ENCODE measurements around the gene NCL.

NCL gene

DNA sequence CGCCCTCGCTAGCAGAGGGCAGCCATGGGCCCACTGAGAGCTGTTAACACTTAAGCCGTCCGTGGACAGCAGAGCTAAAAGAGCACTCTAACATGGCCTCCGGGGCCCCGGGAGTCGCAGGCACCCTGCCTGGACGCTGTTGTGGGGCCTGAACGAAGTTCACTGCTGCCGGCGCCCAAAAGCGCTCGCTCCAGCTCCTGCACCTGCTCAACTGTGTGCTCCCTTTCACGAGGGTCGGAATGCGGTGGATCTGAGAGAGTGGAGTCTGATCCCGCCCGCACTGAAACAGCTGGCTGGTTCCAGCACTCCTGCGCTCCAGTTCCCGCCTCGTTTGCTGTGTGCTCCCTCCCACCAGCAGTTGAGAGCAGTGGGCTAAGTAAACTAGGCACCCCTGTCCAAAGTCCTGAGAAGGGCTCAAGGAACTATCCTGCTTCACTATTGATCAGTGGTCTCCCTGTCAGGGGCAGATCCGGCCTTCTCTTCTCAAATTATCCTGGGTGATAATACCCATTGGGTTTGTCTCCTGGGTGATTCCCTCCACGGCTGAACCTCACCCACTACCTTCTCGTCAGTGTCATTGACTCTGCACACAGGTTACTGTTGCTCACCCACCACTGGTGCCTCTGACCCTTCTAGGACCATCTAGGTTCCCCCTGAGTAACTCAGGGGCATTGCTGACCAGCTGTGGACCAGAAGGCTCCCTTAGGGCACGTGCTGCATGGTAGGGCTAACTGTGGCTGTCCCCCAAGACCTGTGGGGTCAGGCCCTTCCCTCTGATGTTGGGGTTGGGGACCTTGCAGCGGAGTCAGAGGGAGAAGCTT lies 45.3 kb downstream of the NCL start:
- TF ChIP-seq, protein P1, sequence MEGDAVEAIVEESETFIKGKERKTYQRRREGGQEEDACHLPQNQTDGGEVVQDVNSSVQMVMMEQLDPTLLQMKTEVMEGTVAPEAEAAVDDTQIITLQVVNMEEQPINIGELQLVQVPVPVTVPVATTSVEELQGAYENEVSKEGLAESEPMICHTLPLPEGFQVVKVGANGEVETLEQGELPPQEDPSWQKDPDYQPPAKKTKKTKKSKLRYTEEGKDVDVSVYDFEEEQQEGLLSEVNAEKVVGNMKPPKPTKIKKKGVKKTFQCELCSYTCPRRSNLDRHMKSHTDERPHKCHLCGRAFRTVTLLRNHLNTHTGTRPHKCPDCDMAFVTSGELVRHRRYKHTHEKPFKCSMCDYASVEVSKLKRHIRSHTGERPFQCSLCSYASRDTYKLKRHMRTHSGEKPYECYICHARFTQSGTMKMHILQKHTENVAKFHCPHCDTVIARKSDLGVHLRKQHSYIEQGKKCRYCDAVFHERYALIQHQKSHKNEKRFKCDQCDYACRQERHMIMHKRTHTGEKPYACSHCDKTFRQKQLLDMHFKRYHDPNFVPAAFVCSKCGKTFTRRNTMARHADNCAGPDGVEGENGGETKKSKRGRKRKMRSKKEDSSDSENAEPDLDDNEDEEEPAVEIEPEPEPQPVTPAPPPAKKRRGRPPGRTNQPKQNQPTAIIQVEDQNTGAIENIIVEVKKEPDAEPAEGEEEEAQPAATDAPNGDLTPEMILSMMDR (conservative IDR thresholded peaks at IDR 0.05; ENCODE audit: low read depth, low read length): no peak
- H3K4me1 ChIP-seq (ENCODE audit: low read depth, poor library complexity, severe bottlenecking): no peaks in the 10 kb centered on the region
- H3K36me3 ChIP-seq (ENCODE audit: insufficient read depth): no peaks in the 10 kb centered on the region
- no peak overlapping the region for H3K4me3 ChIP-seq (IDR thresholded peaks at IDR 0.05; ENCODE audit: insufficient read depth, low read depth, low read length)
- no peaks in the 10 kb centered on the region for H3K27me3 ChIP-seq (ENCODE audit: insufficient read depth, low read depth)
- no peaks in the 10 kb centered on the region for H4K20me1 ChIP-seq (ENCODE audit: insufficient read depth)
- H3K79me2 ChIP-seq (ENCODE audit: insufficient read depth, low read depth): no peaks in the 10 kb centered on the region
- no peak overlapping the region for H3K4me2 ChIP-seq
- H2AFZ ChIP-seq (ENCODE audit: low read depth): no peak overlapping the region
- no peak overlapping the region for H3K27ac ChIP-seq
- H3K9ac ChIP-seq: no peak overlapping the region

DNA sequence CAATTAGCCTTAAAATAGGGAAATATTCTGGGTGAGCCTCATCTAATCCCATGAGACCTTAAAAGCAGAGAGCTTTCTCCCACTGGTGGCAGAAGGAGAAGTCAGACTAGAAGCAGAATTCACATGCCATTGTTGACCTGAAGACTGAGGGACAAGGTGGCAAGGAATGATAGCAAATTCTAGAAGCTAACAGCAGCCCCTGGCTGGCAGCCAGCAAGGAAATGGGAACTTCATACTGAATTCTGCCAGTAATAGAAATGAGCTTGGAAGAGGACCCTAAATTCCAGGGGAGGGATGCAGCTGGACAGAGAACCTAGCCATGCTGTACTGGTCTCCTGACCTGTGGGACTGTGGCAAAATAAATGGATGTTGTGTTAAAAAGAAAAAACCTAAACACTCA lies 49.3 kb downstream of the NCL start:
- H3K27ac ChIP-seq: no peak overlapping the region
- no peaks in the 10 kb centered on the region for H3K79me2 ChIP-seq (ENCODE audit: insufficient read depth, low read depth)
- no peak overlapping the region for H3K9ac ChIP-seq
- no peak overlapping the region for H3K4me3 ChIP-seq (IDR thresholded peaks at IDR 0.05; ENCODE audit: insufficient read depth, low read depth, low read length)
- H2AFZ ChIP-seq (ENCODE audit: low read depth): no peak overlapping the region
- no peaks in the 10 kb centered on the region for H3K4me1 ChIP-seq (ENCODE audit: low read depth, poor library complexity, severe bottlenecking)
- no peaks in the 10 kb centered on the region for H3K27me3 ChIP-seq (ENCODE audit: insufficient read depth, low read depth)
- H3K4me2 ChIP-seq: no peak overlapping the region
- H4K20me1 ChIP-seq (ENCODE audit: insufficient read depth): no peaks in the 10 kb centered on the region
- TF ChIP-seq, protein P1 (conservative IDR thresholded peaks at IDR 0.05; ENCODE audit: low read depth, low read length): no peak
- no peaks in the 10 kb centered on the region for H3K36me3 ChIP-seq (ENCODE audit: insufficient read depth)

DNA sequence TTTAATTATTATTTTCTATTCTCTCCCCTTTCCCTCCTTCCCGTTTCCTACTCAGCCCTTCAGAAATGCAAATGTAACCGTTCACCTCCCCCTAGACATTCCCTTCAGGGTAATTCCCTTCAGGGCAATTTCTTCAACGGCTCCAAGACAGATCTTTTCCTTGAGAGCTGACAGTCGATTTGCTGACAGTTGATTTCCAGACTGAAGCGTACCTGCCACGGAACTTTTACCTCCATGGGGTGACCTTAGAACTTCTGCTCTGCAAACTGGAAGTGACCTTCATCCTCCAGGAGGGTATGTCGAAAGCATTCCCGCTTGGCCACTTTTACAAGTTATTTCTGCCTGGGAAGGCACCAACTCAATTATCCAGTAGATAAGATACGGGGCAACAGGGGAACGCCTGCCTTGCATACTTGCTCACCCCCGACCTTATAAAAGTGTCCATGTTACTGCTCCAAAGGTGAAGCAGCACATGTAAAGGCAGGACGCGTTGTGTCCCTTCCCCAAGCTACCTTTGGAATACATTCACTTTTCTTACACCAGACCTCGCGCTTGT lies 50.3 kb downstream of the NCL start:
- H3K4me2 ChIP-seq: no peak overlapping the region
- TF ChIP-seq, protein P1 (conservative IDR thresholded peaks at IDR 0.05; ENCODE audit: low read depth, low read length): no peak
- H3K27ac ChIP-seq: no peak overlapping the region
- no peaks in the 10 kb centered on the region for H4K20me1 ChIP-seq (ENCODE audit: insufficient read depth)
- no peaks in the 10 kb centered on the region for H3K4me1 ChIP-seq (ENCODE audit: low read depth, poor library complexity, severe bottlenecking)
- no peaks in the 10 kb centered on the region for H3K36me3 ChIP-seq (ENCODE audit: insufficient read depth)
- H3K9ac ChIP-seq: no peak overlapping the region
- H3K27me3 ChIP-seq (ENCODE audit: insufficient read depth, low read depth): no peaks in the 10 kb centered on the region
- no peak overlapping the region for H2AFZ ChIP-seq (ENCODE audit: low read depth)
- H3K4me3 ChIP-seq (IDR thresholded peaks at IDR 0.05; ENCODE audit: insufficient read depth, low read depth, low read length): no peak overlapping the region
- H3K79me2 ChIP-seq (ENCODE audit: insufficient read depth, low read depth): no peaks in the 10 kb centered on the region

DNA sequence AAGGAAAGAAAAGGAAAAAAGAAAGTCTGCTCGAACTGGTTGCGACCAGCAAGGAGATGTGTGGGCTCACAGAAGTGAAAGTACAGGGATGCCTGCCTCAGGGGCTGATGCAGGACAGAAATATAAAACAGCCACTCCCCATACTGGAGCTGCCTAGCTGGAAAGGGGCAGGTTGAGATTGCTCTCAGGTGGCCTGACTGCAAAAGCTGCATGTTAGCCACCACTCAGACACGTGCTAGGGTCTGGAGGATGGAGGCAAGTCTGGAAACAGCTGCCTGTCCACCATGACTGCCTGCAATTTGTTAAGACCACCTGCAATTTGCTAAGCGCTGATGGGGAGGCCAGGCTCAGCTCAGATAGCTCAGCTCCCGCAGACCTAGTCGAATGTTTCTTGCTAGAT lies 50.8 kb downstream of the NCL start:
- H3K27ac ChIP-seq: no peak overlapping the region
- H3K36me3 ChIP-seq (ENCODE audit: insufficient read depth): no peaks in the 10 kb centered on the region
- TF ChIP-seq, protein P1 (conservative IDR thresholded peaks at IDR 0.05; ENCODE audit: low read depth, low read length): no peak
- no peak overlapping the region for H2AFZ ChIP-seq (ENCODE audit: low read depth)
- H4K20me1 ChIP-seq (ENCODE audit: insufficient read depth): no peaks in the 10 kb centered on the region
- no peak overlapping the region for H3K9ac ChIP-seq
- H3K79me2 ChIP-seq (ENCODE audit: insufficient read depth, low read depth): no peaks in the 10 kb centered on the region
- no peaks in the 10 kb centered on the region for H3K27me3 ChIP-seq (ENCODE audit: insufficient read depth, low read depth)
- H3K4me2 ChIP-seq: no peak overlapping the region
- no peak overlapping the region for H3K4me3 ChIP-seq (IDR thresholded peaks at IDR 0.05; ENCODE audit: insufficient read depth, low read depth, low read length)
- H3K4me1 ChIP-seq (ENCODE audit: low read depth, poor library complexity, severe bottlenecking): no peaks in the 10 kb centered on the region

Measured in KMS-11 (cell line).